Mesothelial cell of epicardium (in vitro differentiated cells): ENCODE data around the gene CATSPERE. TPM values are rescaled to one million over a fixed set of nuclear protein-coding genes. Genes with fewer than 3 reads are reported as not detected.
A peak's percentile ranks its signal among the peaks of the same experiment; 100 is the strongest.
"Not testable (repeated sequence)": the region's sequence is repeated elsewhere in the genome, so short reads cannot be mapped to it uniquely, and the experiment has no call there.

Experiments
- DNase-seq, 2 experiments: peaks; one replicate each; pipeline ENCODE4 v3.0.0; 2021; ENCODE audit warnings: low spot score in 2 of 2; ENCODE audit not compliant: unreplicated experiment in 2 of 2
- H3K27ac Mint-ChIP-seq: 2 replicates; pipeline ENCODE4 v1.8.0; 2021; ENCODE audit warnings: mixed read lengths
- H3K27me3 Mint-ChIP-seq: 2 replicates; pipeline ENCODE4 v1.8.0; 2021; ENCODE audit warnings: low read depth, mixed read lengths
- H3K36me3 Mint-ChIP-seq: 2 replicates; pipeline ENCODE4 v1.8.0; 2021; ENCODE audit warnings: mixed read lengths
- H3K4me1 Mint-ChIP-seq: 2 replicates; pipeline ENCODE4 v1.8.0; 2021; ENCODE audit warnings: mixed read lengths
- H3K4me3 Mint-ChIP-seq: 2 replicates; pipeline ENCODE4 v1.8.0; 2021; ENCODE audit warnings: mild to moderate bottlenecking, moderate library complexity, mixed read lengths
- H3K9me3 Mint-ChIP-seq: 2 replicates; pipeline ENCODE4 v1.8.0; 2021; ENCODE audit warnings: mixed read lengths
- CTCF ChIP-seq: fragments of 200-600 bp; sonication (generic); IDR thresholded peaks from one replicate; pipeline ENCODE4 v1.5.0; 2021; ENCODE audit warnings: antibody characterized with exemption; ENCODE audit not compliant: unreplicated experiment
- total RNA-seq: library from RNA; stranded (reverse); gene quantifications from 3 replicates; pipeline ENCODE4 v1.2.1, GENCODE V29; 2021

CATSPERE gene
- total RNA-seq, 1 donor from 2014 or later = 2.5 TPM

DNA sequence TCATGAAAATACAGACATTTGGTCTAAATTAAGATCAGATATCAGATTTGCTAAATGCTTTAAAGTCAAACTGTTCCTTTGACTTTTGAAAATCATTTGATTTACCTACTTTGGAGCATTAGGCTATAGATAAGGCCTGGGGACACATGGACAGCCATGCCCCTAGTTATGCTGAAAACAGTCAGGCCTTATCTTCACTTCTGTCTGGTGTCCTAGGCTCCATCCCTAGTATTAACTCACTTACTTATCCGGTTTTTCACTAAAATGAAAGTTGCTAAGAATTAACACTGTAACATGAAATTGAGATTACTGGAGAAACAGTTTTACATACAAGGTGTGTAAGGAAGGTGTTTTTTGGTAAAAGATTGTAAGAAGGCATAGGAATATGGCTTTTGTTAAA lies 4.5 kb upstream of the CATSPERE start:
- peaks cover 11% of the 10 kb centered on the region for H3K9me3 Mint-ChIP-seq
- peaks cover 9% of the 10 kb centered on the region for H3K36me3 Mint-ChIP-seq
- H3K4me3 Mint-ChIP-seq = no peak overlapping the region
- TF ChIP-seq CTCF = no peak
- H3K27ac Mint-ChIP-seq = no peak overlapping the region
- no peak for DNase-seq
- H3K4me1 Mint-ChIP-seq = peaks cover 37% of the 10 kb centered on the region
- no peaks in the 10 kb centered on the region for H3K27me3 Mint-ChIP-seq

DNA sequence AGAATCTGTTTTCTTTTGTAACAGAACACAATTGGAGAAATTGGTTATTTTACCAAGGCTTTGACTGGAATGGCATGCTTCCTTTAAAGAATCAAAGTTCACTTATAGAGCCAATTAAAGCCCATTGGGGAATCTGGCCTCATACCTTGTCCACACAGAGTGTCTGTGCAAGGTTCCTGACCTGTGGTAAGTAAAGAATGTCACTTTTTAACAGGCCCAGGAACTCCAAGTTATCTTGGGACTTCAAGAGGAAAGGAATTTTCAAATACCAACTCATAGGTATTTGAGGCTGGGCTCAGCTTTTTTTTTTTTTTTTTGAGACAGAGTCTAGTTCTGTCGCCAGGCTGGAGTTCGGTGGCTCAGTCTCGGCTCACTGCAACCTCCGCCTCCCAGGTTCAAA lies 2.3 kb upstream of the CATSPERE start:
- H3K9me3 Mint-ChIP-seq = peaks cover 11% of the 10 kb centered on the region
- no peak overlapping the region for H3K4me3 Mint-ChIP-seq
- H3K27me3 Mint-ChIP-seq = no peaks in the 10 kb centered on the region
- TF ChIP-seq CTCF = no peak
- peaks cover 32% of the 10 kb centered on the region for H3K4me1 Mint-ChIP-seq
- H3K27ac Mint-ChIP-seq = no peak overlapping the region
- no peak for DNase-seq
- peaks cover 9% of the 10 kb centered on the region for H3K36me3 Mint-ChIP-seq

DNA sequence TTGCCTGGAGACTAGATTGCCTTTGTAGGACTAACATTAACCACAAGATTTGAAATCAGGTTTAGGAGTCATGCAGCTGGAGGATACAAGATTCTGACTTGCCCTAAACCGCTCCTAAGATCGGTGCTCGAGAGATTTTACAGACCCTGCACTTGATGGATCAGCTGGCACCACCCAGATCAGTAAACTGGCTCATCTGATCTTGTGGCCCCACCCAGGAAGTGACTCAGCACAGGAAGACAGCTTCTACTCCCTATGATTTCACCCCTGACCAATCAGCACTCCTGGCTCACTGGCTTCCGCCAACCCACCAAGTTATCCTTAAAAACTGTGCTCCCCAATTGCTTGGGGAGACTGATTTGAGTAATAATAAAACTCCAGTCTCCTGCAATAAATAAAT lies 876 bp upstream of the CATSPERE start:
- Mint-ChIP-seq H3K4me1 (peaks cover 18% of the 10 kb centered on the region), H3K9me3 (peaks cover 11% of the 10 kb centered on the region), H3K27ac (no peak overlapping the region), H3K27me3 (no peaks in the 10 kb centered on the region), H3K36me3 (peaks cover 9% of the 10 kb centered on the region), H3K4me3 (peak overlapping the region; percentile 22)
- no peak for DNase-seq
- no peak for TF ChIP-seq CTCF

- no peak overlapping the region for H3K4me3 Mint-ChIP-seq
- no peak for DNase-seq
- no peaks in the 10 kb centered on the region for H3K4me1 Mint-ChIP-seq
- H3K9me3 Mint-ChIP-seq = peaks cover 3% of the 10 kb centered on the region
- TF ChIP-seq CTCF = no peak
- no peaks in the 10 kb centered on the region for H3K27me3 Mint-ChIP-seq
- H3K27ac Mint-ChIP-seq = no peak overlapping the region
- no peaks in the 10 kb centered on the region for H3K36me3 Mint-ChIP-seq
These were observed 5.7 kb downstream of the CATSPERE start for GRCh38 chr1:244466724-244467123.

GRCh38 chr1:244473059-244473605 lies 12.1 kb downstream of the CATSPERE start:
- DNase-seq = no peak
- Mint-ChIP-seq H3K27me3 (no peaks in the 10 kb centered on the region), H3K27ac (no peak overlapping the region), H3K9me3 (peaks cover 5% of the 10 kb centered on the region), H3K36me3 (no peaks in the 10 kb centered on the region), H3K4me1 (no peaks in the 10 kb centered on the region), H3K4me3 (no peak overlapping the region)
- no peak for TF ChIP-seq CTCF

DNA sequence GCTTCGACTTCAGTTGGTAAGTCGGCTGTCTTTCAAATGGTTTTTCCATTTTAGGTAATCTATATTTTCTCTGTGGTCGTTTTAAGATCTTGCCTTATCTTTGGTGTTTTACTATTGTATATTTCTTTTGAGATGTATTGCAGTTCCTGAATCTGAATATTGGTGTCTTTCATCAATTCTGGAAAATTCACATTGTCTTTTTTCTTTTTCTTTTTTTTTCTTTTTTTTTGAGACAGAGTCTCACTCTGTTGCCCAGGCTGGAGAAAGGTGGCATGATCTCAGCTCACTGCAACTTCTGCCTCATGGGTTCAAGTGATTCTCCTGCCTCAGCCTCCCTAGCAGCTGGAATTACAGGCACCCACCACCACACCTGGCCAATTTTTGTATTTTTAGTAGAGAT lies 23.9 kb downstream of the CATSPERE start:
- H3K9me3 Mint-ChIP-seq, DNase-seq, H3K4me1 Mint-ChIP-seq, H3K4me3 Mint-ChIP-seq, H3K36me3 Mint-ChIP-seq, H3K27me3 Mint-ChIP-seq, H3K27ac Mint-ChIP-seq: not testable (repeated sequence)
